Activated CD8-positive, alpha-beta memory T cell treated with anti-CD3 and anti-CD28 coated beads, Interleukin-2, amount 10 ng/mL, durations not matched to agents 7 days and 5 days (primary cell): Measurements from ENCODE around the gene ECE1. TPM values are rescaled to one million over a fixed set of nuclear protein-coding genes. Genes with fewer than 3 reads are reported as not detected.
"Not testable (repeated sequence)": the region's sequence is repeated elsewhere in the genome, so short reads cannot be mapped to it uniquely, and the experiment has no call there.

Experiments used
- ATAC-seq: fragments of 150-1000 bp; cut with Tn5 transposase; one replicate; pipeline ENCODE4 v1.10.0; 2021; ENCODE audit warnings: moderate library complexity
- CTCF ChIA-PET: fragments of 350-600 bp; sonication (Branson Sonifier 250); formaldehyde crosslinking; loops from one replicate; lab custom pipeline; 2021; ENCODE audit warnings: antibody characterized with exemption; lab: Charles Lee
- DNase-seq: peaks from one replicate; pipeline ENCODE4 v3.0.0-alpha.2; 2020
- H3K27ac Mint-ChIP-seq: one replicate; pipeline ENCODE4 v1.8.0; 2021; ENCODE audit warnings: mild to moderate bottlenecking, mixed read lengths
- H3K27me3 Mint-ChIP-seq: one replicate; pipeline ENCODE4 v1.8.0; 2021; ENCODE audit warnings: mixed read lengths
- H3K36me3 Mint-ChIP-seq: one replicate; pipeline ENCODE4 v1.8.0; 2021; ENCODE audit warnings: mild to moderate bottlenecking, mixed read lengths
- H3K4me1 Mint-ChIP-seq: one replicate; pipeline ENCODE4 v1.8.0; 2021; ENCODE audit warnings: mixed read lengths
- H3K4me3 Mint-ChIP-seq: one replicate; pipeline ENCODE4 v1.8.0; 2021; ENCODE audit warnings: mild to moderate bottlenecking, moderate library complexity, mixed read lengths
- H3K9me3 Mint-ChIP-seq: one replicate; pipeline ENCODE4 v1.8.0; 2022; ENCODE audit warnings: low read depth, mixed read lengths
- total RNA-seq, 2 experiments: library from RNA; stranded (reverse); gene quantifications; one replicate each; pipeline ENCODE4 v1.2.3, GENCODE V29; 2021

The ECE1 gene
- total RNA-seq, 2 experiments from 2014 or later = 46.6 to 87.5 TPM

- no peaks in the 10 kb centered on the region for H3K9me3 Mint-ChIP-seq
- peaks cover 8% of the 10 kb centered on the region for H3K4me1 Mint-ChIP-seq
- H3K4me3 Mint-ChIP-seq = no peak overlapping the region
- peaks cover 27% of the 10 kb centered on the region for H3K36me3 Mint-ChIP-seq
- ATAC-seq = peak; percentile 39
- DNase-seq = no peak
- peak overlapping the region; percentile 64 for H3K27ac Mint-ChIP-seq
- no peaks in the 10 kb centered on the region for H3K27me3 Mint-ChIP-seq
- CTCF ChIA-PET = interaction anchor here (1.1 kb wide), 1 partner anchor 130 kb away, joined by 3 read pairs; no protein-coding TSS in a partner anchor
These were observed 51.0 kb downstream of the ECE1 start for GRCh38 chr1:21239221-21239620.

GRCh38 chr1:21238141-21238800 is 52.0 kb downstream of the ECE1 start:
- Mint-ChIP-seq H3K4me1 (peaks cover 8% of the 10 kb centered on the region), H3K4me3 (no peak overlapping the region), H3K27ac (no peak overlapping the region), H3K36me3 (peaks cover 29% of the 10 kb centered on the region), H3K9me3 (no peaks in the 10 kb centered on the region), H3K27me3 (no peaks in the 10 kb centered on the region)
- no peak for DNase-seq
- ATAC-seq = no peak
- CTCF ChIA-PET = interaction anchor here (0.9 to 7.5 kb wide), 3 partner anchors 32 to 130 kb away, joined by 3 to 138 read pairs (median 5); no protein-coding TSS in a partner anchor

GRCh38 chr1:21237446-21238088 is 52.7 kb downstream of the ECE1 start:
- Mint-ChIP-seq H3K27ac (no peak overlapping the region), H3K4me3 (no peak overlapping the region), H3K27me3 (no peaks in the 10 kb centered on the region), H3K36me3 (peaks cover 32% of the 10 kb centered on the region), H3K9me3 (no peaks in the 10 kb centered on the region), H3K4me1 (peaks cover 8% of the 10 kb centered on the region)
- DNase-seq (no peak), ATAC-seq (no peak)
- CTCF ChIA-PET = interaction anchor here (0.9 to 7.5 kb wide), 4 partner anchors 20 to 131 kb away, joined by 3 to 138 read pairs (median 4); no protein-coding TSS in a partner anchor

GRCh38 chr1:21236178-21236577 is 54.1 kb downstream of the ECE1 start:
- DNase-seq (no peak), ATAC-seq (no peak)
- Mint-ChIP-seq H3K4me3 (no peak overlapping the region), H3K27ac (no peak overlapping the region), H3K4me1 (peaks cover 8% of the 10 kb centered on the region), H3K36me3 (peaks cover 37% of the 10 kb centered on the region), H3K9me3 (no peaks in the 10 kb centered on the region), H3K27me3 (no peaks in the 10 kb centered on the region)
- CTCF ChIA-PET = interaction anchor here (1.1 to 7.5 kb wide), 3 partner anchors 18 to 132 kb away, joined by 3 to 138 read pairs (median 29); no protein-coding TSS in a partner anchor

GRCh38 chr1:21234779-21235178 is 55.5 kb downstream of the ECE1 start:
- H3K9me3 Mint-ChIP-seq = no peaks in the 10 kb centered on the region
- H3K4me1 Mint-ChIP-seq = peaks cover 6% of the 10 kb centered on the region
- DNase-seq = no peak
- CTCF ChIA-PET = interaction anchor here (0.8 to 7.5 kb wide), 6 partner anchors 14 to 134 kb away, joined by 3 to 138 read pairs (median 14); no protein-coding TSS in a partner anchor
- H3K36me3 Mint-ChIP-seq = peaks cover 33% of the 10 kb centered on the region
- no peak for ATAC-seq
- no peak overlapping the region for H3K4me3 Mint-ChIP-seq
- no peaks in the 10 kb centered on the region for H3K27me3 Mint-ChIP-seq
- peak overlapping the region; percentile 17 for H3K27ac Mint-ChIP-seq

- no peak overlapping the region for H3K27ac Mint-ChIP-seq
- CTCF ChIA-PET = interaction anchor here (0.9 to 7.5 kb wide), 10 partner anchors 11 to 335 kb away, joined by 3 to 138 read pairs (median 7); no protein-coding TSS in a partner anchor
- H3K27me3 Mint-ChIP-seq = no peaks in the 10 kb centered on the region
- DNase-seq = no peak
- no peak overlapping the region for H3K4me3 Mint-ChIP-seq
- no peak for ATAC-seq
- H3K36me3 Mint-ChIP-seq = peaks cover 33% of the 10 kb centered on the region
- H3K9me3 Mint-ChIP-seq = no peaks in the 10 kb centered on the region
- no peaks in the 10 kb centered on the region for H3K4me1 Mint-ChIP-seq
These were observed 56.8 kb downstream of the ECE1 start for GRCh38 chr1:21233490-21233889.

GRCh38 chr1:21232044-21232443 is 58.2 kb downstream of the ECE1 start:
- H3K36me3 Mint-ChIP-seq = peaks cover 32% of the 10 kb centered on the region
- no peak overlapping the region for H3K4me3 Mint-ChIP-seq
- CTCF ChIA-PET = interaction anchor here (0.7 to 7.5 kb wide), 24 partner anchors 8 to 535 kb away, joined by 3 to 138 read pairs (median 4); no protein-coding TSS in a partner anchor
- H3K27me3 Mint-ChIP-seq = no peaks in the 10 kb centered on the region
- ATAC-seq (peak; percentile 69), DNase-seq (no peak)
- H3K9me3 Mint-ChIP-seq = no peaks in the 10 kb centered on the region
- H3K27ac Mint-ChIP-seq = no peak overlapping the region
- no peaks in the 10 kb centered on the region for H3K4me1 Mint-ChIP-seq

- Mint-ChIP-seq H3K36me3 (peaks cover 25% of the 10 kb centered on the region), H3K9me3 (no peaks in the 10 kb centered on the region), H3K27me3 (no peaks in the 10 kb centered on the region), H3K27ac (no peak overlapping the region), H3K4me3 (no peak overlapping the region), H3K4me1 (no peaks in the 10 kb centered on the region)
- no peak for DNase-seq
- CTCF ChIA-PET = interaction anchor here (1.0 to 2.0 kb wide), 2 partner anchors 15 to 139 kb away, joined by 3 to 11 read pairs; no protein-coding TSS in a partner anchor
- ATAC-seq = no peak
These were observed 60.8 kb downstream of the ECE1 start for GRCh38 chr1:21229246-21230000.

- CTCF ChIA-PET, H3K9me3 Mint-ChIP-seq, H3K27ac Mint-ChIP-seq, ATAC-seq, DNase-seq, H3K4me3 Mint-ChIP-seq, H3K27me3 Mint-ChIP-seq, H3K4me1 Mint-ChIP-seq: not testable (repeated sequence)
- peaks cover 25% of the 10 kb centered on the region for H3K36me3 Mint-ChIP-seq
These were observed 62.0 kb downstream of the ECE1 start for GRCh38 chr1:21228224-21228623.

GRCh38 chr1:21225065-21225464 is 65.2 kb downstream of the ECE1 start:
- Mint-ChIP-seq H3K27ac (no peak overlapping the region), H3K9me3 (no peaks in the 10 kb centered on the region), H3K27me3 (no peaks in the 10 kb centered on the region), H3K4me1 (no peaks in the 10 kb centered on the region), H3K36me3 (peaks cover 21% of the 10 kb centered on the region), H3K4me3 (no peak overlapping the region)
- ATAC-seq (no peak), DNase-seq (no peak)
- CTCF ChIA-PET = interaction anchor here (0.6 kb wide), 1 partner anchor 555 kb away, joined by 3 read pairs; no protein-coding TSS in a partner anchor

- H3K27me3 Mint-ChIP-seq = no peaks in the 10 kb centered on the region
- peaks cover 15% of the 10 kb centered on the region for H3K36me3 Mint-ChIP-seq
- no peak overlapping the region for H3K27ac Mint-ChIP-seq
- H3K4me1 Mint-ChIP-seq = no peaks in the 10 kb centered on the region
- CTCF ChIA-PET = interaction anchor here (1.2 to 1.8 kb wide), 4 partner anchors 11 to 148 kb away, joined by 3 to 9 read pairs (median 4); no protein-coding TSS in a partner anchor
- H3K4me3 Mint-ChIP-seq = no peak overlapping the region
- H3K9me3 Mint-ChIP-seq = no peaks in the 10 kb centered on the region
- no peak for ATAC-seq
- no peak for DNase-seq
These were observed 69.4 kb downstream of the ECE1 start for GRCh38 chr1:21220815-21221214.

GRCh38 chr1:21219674-21220073 is 70.6 kb downstream of the ECE1 start:
- H3K27ac Mint-ChIP-seq = no peak overlapping the region
- H3K4me1 Mint-ChIP-seq = no peaks in the 10 kb centered on the region
- ATAC-seq = no peak
- H3K27me3 Mint-ChIP-seq = no peaks in the 10 kb centered on the region
- no peaks in the 10 kb centered on the region for H3K9me3 Mint-ChIP-seq
- H3K36me3 Mint-ChIP-seq = peaks cover 12% of the 10 kb centered on the region
- CTCF ChIA-PET = interaction anchor here (1.7 kb wide), 1 partner anchor 149 kb away, joined by 5 read pairs; no protein-coding TSS in a partner anchor
- H3K4me3 Mint-ChIP-seq = no peak overlapping the region
- DNase-seq = no peak
